ENCODE measurements around the gene OSBPL5.

The OSBPL5 gene

DNA sequence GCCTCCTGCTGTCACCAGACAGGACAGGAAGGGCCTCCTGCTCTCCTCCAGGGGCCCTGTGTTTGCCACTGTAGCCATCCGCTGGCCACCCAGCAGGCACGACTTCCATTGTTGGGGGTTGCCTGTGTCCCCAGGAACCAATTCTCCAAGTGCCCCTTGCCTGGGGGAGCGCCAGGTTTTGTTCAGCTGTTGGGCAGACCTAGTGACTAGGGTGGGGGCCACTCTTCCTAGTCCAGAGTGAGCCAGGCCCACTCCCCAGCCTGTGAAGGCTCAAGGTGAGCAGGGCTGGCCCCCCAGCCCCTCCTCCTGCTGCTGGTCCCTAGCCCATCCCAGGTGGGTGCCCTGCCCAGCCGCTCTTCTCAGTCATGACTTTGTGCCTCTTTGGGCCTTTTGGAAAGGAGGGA lies 30.9 kb downstream of the OSBPL5 start:
- no peak for DNase-seq

GRCh38 chr11:3133261-3134217 lies 31.6 kb downstream of the OSBPL5 start:
- no peak for DNase-seq

DNA sequence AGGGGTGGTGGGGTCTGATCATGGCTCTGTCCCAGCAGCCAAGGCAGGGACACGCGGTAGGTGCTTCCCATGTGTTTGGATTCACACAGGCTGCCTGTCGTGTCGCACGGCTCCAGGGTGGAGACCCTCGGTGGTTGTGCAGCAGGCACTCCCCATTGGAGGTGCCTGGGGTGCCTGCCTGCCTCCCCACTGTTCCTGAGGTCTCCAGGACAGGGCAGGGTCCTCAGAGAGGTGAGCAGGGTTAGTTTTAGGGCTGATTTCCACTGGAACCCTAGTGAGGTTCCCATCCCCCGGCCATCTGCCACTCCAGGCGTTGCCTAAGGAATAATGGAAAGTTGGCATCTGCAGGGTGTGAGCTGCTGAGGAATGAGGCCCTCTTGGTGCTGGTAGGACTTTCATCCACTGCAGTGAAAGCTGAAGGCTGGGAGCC lies 32.3 kb downstream of the OSBPL5 start:
- no peak for DNase-seq

GRCh38 chr11:3132271-3132781 lies 32.8 kb downstream of the OSBPL5 start:
- DNase-seq: no peak

GRCh38 chr11:3131330-3131941 lies 33.7 kb downstream of the OSBPL5 start:
- no peak for DNase-seq

DNA sequence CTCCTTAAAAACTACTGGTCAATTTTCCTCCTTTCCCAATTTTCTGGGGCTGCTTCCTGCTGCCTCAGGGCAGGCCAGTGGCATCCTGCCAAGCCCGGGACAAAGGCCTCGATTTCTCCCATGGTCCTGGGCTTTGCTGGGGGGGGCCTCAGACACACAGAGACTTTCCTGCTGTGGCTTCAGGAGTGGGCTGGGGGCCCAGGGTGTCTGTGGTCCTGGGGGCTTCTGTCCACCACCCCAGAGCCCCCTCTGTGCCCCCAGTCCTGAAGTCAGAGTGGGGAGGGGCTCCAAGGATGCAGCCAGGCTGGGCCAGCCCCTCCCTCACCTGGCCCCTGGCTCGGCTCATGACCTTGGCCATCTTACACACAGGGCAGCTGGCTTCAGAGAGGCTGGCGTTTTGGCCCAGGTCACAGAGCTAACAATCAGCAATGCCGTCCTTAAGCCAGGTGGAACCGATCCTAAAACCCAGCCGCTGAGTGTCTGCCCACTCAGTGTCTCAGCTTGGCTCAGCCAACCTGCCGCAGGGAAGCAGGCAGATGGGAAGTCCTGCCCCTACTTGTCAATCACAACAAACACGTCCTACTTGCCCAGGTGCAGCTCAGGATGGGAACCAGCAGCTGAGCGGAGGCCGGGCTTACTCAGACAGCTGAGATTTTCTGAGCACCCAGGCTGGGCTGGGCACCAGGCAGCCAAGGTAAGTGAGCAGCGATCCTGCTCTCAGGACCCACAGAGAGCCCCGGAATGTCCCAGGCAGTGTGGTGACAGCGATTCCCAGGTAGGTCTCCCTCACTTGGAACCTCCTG lies 34.6 kb downstream of the OSBPL5 start:
- DNase-seq: no peak

DNA sequence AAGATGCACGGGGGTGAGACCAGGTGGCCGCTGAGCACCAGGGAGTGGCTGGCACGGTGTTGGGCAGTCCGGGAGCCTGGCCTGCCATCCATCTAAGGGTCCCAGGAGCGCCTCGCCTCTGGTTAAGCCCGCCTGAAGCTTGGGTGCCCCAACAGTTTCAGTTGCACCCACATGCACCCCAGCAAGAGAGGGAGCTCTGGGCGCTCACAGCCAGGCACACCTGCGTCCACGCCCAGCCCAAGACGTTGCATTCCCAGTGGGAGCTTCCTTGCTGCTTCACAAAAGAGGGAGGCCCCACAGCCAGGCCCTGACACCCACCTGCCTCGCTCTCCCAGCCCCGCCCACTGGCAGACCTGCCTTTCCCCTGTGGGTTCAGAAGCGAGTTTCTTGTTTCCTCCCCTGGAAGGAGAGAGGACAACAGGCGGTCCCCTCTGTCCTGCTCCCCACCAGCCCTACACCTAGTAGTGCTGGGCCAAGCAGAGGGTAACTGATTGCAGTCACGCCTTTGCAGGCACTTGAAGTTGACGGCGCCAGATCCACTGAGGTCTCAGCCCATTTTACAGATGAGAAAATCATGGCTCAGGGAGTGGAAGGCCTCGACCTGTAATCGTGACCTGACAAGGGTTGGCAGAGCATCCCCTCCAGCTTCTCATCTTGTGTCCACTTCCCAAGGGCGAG lies 35.4 kb downstream of the OSBPL5 start:
- DNase-seq: no peak

DNA sequence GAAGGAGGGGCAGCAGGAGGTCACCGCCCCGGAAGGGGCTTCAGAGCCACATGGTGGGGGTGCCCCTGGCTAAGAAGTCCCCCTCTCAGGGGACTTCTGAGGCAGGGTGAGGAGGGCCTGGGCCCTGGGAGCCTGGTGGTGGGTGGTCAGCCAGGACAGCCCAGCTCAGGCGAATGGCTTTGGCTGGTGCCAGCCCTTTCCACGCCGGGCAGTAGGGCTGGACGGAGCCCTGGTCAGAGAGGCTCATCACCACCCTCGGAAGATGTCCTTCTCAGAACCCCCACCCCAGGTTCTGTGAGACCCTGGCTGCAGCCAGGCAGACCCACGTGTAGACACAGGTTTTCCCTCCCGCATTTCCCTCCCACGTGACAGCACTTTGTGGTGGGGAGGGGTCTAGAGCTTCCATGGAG lies 35.9 kb downstream of the OSBPL5 start:
- DNase-seq: no peak

DNA sequence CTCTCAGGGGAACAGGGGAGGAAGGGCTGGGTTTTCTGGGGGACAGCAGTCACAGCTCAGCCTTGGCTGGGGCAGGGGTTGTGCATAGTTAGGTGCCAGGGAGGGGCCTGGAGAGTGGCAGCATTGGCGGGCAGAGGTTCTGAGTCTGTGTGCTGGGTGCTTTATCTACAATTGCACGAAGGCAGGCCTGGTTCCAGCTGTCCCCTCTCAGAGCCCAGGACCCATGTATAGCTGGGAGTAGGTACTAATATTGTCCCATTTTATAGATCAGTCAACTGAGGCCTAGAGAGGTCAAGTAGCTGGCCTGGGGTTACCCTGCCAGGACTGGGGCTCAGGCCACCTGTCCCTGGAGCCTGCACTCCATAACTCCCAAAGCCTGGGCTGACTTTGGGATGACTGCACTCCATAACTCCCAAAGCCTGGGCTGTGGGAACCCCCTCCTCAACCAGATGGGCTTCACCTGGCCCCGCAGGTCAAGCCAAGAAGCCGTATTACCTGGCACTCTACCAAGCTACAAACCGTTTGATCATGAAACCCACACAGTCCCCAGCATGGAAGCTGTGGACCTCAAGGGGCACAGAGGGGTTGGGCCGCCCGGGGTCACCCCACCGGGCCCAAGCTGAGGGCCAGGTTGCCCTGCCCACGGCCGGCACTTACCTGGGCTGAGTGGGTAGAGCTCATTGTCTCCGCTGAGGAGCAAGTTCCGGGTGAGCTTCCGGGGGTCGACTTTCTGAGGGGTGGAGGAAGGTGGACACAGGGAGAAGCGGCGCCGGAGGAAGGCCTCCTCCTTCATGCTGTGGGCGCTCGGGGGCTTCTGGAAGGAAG lies 36.5 kb downstream of the OSBPL5 start:
- no peak for DNase-seq

DNA sequence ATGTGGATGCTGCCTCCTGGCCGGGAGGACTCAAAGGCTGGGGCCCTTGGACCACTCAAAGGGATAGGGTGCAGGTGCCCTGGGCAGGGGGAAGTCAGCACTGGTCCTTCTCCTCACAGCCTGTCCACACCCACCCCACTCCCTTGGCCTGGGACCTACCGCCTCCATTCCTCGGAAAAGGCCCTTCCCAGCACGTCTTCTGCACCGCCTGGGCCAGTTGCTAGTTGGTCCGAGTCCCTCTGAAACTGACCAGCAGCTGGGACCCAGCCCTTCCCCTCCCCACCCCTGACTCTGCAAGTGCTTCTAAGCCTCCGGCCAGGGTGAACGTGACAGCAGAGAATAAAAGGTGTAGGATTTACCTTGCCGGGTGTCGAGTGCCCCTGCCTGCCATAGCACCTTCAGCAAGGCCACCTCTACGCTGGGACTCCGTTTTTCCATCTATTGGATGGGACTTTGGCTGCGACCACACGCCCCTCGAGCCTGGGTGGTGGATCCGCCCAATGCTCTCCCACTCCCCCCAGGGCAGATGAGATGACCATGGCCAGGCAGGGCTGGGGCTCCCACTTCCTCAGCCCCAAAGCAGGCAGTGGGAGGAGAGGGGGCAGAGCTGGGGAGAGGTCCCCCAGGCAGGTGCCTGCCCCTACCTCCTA lies 37.3 kb downstream of the OSBPL5 start:
- DNase-seq: no peak

- no peak for DNase-seq
Observed at GRCh38 chr11:3126901-3127691, 38.0 kb downstream of the OSBPL5 start.

DNA sequence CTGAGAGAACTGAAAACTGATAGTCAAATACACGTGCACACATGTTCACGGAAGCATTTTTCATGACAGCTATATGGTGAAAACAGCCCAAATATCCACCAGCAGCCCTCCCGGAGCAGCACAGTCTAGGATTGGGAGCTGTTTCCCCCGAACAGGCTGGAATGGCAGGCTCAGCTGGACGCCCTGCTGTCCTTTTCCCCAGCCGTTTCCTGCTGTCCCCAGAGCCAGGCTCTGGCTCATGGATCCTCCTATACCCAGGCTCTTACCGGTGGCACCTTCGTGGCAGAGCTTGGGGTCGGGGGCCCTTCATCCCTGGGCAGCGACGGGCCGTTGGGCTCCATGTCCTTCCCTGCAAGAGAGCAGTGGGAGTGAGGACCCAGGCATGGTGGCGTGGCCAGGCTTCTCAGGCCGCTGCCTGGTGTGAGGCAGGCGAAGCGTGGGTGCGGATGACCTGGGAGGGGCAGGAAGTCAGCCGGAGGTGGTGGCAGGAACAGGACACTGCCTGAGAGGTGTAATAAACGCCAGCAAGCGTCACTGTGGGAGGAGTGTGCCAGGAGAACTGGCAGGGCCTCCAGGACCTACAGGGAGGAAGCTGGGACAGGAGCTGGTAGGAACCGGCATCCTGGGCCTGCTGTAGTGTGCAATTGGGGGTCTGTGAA lies 38.8 kb downstream of the OSBPL5 start:
- DNase-seq: no peak

DNA sequence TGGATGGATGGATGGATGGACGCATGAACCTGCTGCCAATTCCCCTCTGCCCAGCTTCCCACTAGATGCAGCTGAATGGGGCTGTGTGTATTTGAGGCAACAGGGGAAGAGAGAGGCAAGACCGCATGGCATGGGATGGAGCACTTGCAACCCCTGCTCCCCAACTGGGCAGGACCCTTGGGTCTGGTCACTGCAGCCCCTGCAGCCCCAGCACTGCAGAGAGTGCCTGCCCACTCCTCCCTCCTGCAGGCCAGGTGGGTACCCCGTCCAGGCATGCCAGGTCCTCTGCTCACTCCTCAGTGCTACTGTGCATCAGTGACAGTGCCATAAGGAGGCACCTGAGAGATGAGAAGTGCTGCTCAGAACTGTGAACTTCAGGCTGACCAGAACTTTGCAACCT lies 40.3 kb downstream of the OSBPL5 start:
- DNase-seq: no peak

- DNase-seq: peak; percentile 91
Observed at GRCh38 chr11:3123761-3124733, 41.1 kb downstream of the OSBPL5 start.

DNA sequence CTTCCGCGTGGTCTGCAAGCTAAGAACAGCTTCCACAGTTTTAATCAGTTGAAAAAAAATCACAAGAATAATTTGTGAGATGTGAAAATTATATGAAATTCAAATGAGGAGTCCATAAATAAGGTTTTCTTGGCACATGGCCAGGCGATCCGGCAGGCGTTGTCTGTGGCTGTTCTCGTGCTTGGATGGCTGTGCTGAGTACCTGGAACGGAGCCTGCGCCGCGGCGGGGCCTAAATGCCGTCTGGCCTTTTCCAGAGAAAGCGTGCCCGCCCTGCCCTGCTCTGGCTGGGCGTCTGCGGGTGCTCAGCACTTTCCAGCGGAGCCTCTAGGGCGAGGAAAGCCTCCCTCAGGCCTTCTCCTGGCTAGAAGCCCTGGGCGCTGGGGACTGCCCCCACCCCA lies 41.8 kb downstream of the OSBPL5 start:
- no peak for DNase-seq

DNA sequence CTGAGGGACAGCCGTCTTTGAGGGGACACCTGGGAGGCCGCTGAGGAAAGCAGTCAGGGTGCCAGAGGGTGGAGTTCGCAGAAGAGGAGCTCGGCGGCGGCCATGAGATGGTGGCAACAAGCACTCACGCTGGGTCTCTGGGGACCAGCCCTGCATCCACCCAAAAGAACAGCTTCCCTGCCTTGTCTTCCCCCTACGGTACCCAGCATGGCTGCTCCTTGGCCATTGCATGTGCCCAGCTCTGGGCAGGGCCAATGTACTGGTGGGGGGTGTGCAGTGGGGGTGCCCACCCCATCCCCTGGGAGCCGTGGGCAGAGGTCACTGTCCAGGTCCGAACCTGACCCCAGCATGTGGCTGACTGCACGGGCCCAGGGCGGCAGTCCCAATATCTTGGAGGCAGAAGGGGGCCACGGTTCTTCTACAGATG lies 42.3 kb downstream of the OSBPL5 start:
- no peak for DNase-seq

GRCh38 chr11:3121931-3122774 lies 43.0 kb downstream of the OSBPL5 start:
- no peak for DNase-seq
